ENCODE measurements around the gene SOS1.

The SOS1 gene

GRCh38 chr2:39059366-39059952 is 61.4 kb downstream of the SOS1 start:
- TF ChIP-seq REST (IDR thresholded peaks at IDR 0.05; ENCODE audit: insufficient read depth in 1 of 2, low read depth in 2 of 2, low read length in 2 of 2) = no peak
- no peak for TF ChIP-seq SIN3A (IDR thresholded peaks at IDR 0.05; ENCODE audit: borderline replicate concordance, insufficient read depth, low read length)
- TF ChIP-seq TAF1 (IDR thresholded peaks at IDR 0.05; ENCODE audit: borderline replicate concordance, insufficient read depth, low read length) = no peak
- no peak for TF ChIP-seq POLR2AphosphoS5 (IDR thresholded peaks at IDR 0.05; ENCODE audit: low read depth, low read length)
- no peak for TF ChIP-seq FOXP2 (optimal IDR thresholded peaks at IDR 0.05; ENCODE audit: borderline replicate concordance, extremely low read depth, extremely low read length, insufficient read depth)

- no peak for TF ChIP-seq REST (IDR thresholded peaks at IDR 0.05; ENCODE audit: insufficient read depth in 1 of 2, low read depth in 2 of 2, low read length in 2 of 2)
- TF ChIP-seq FOXP2 (optimal IDR thresholded peaks at IDR 0.05; ENCODE audit: borderline replicate concordance, extremely low read depth, extremely low read length, insufficient read depth) = no peak
Observed at GRCh38 chr2:39058101-39058500, 62.8 kb downstream of the SOS1 start.

GRCh38 chr2:39050109-39050508 is 70.7 kb downstream of the SOS1 start:
- TF ChIP-seq SIN3A (IDR thresholded peaks at IDR 0.05; ENCODE audit: borderline replicate concordance, insufficient read depth, low read length) (no peak), TAF1 (IDR thresholded peaks at IDR 0.05; ENCODE audit: borderline replicate concordance, insufficient read depth, low read length) (no peak), POLR2AphosphoS5 (IDR thresholded peaks at IDR 0.05; ENCODE audit: low read depth, low read length) (no peak), FOXP2 (optimal IDR thresholded peaks at IDR 0.05; ENCODE audit: borderline replicate concordance, extremely low read depth, extremely low read length, insufficient read depth) (no peak), REST (IDR thresholded peaks at IDR 0.05; ENCODE audit: insufficient read depth in 1 of 2, low read depth in 2 of 2, low read length in 2 of 2) (no peak)

GRCh38 chr2:39039072-39039471 is 81.8 kb downstream of the SOS1 start:
- TF ChIP-seq FOXP2 (optimal IDR thresholded peaks at IDR 0.05; ENCODE audit: borderline replicate concordance, extremely low read depth, extremely low read length, insufficient read depth) (no peak), REST (IDR thresholded peaks at IDR 0.05; ENCODE audit: insufficient read depth in 1 of 2, low read depth in 2 of 2, low read length in 2 of 2) (no peak), POLR2AphosphoS5 (IDR thresholded peaks at IDR 0.05; ENCODE audit: low read depth, low read length) (no peak), SIN3A (IDR thresholded peaks at IDR 0.05; ENCODE audit: borderline replicate concordance, insufficient read depth, low read length) (no peak), TAF1 (IDR thresholded peaks at IDR 0.05; ENCODE audit: borderline replicate concordance, insufficient read depth, low read length) (no peak)

- TF ChIP-seq SIN3A (IDR thresholded peaks at IDR 0.05; ENCODE audit: borderline replicate concordance, insufficient read depth, low read length) (no peak), POLR2AphosphoS5 (IDR thresholded peaks at IDR 0.05; ENCODE audit: low read depth, low read length) (no peak), REST (IDR thresholded peaks at IDR 0.05; ENCODE audit: insufficient read depth in 1 of 2, low read depth in 2 of 2, low read length in 2 of 2) (no peak), TAF1 (IDR thresholded peaks at IDR 0.05; ENCODE audit: borderline replicate concordance, insufficient read depth, low read length) (no peak), FOXP2 (optimal IDR thresholded peaks at IDR 0.05; ENCODE audit: borderline replicate concordance, extremely low read depth, extremely low read length, insufficient read depth) (no peak)
Observed at GRCh38 chr2:39033980-39034379, 86.9 kb downstream of the SOS1 start.
